ENCODE results near the gene ADARB1. TPM values are rescaled to one million over a fixed set of nuclear protein-coding genes. Genes with fewer than 3 reads are reported as not detected.

The ADARB1 gene
- total and polyA plus RNA-seq, 2 experiments from 2014 or later, result 4.8 to 14.8 TPM

- H3K4me1 Mint-ChIP-seq, result peaks cover 12% of the 10 kb centered on the region
- Histone ChIP-seq H4K20me1 (replicated peaks; ENCODE audit: insufficient read depth) (no peaks in the 10 kb centered on the region), H3K4me3 (no peak overlapping the region), H2AFZ (no peak overlapping the region), H3K4me1 (ENCODE audit: insufficient read depth) (no peaks in the 10 kb centered on the region), H3K36me3 (ENCODE audit: insufficient read depth) (no peaks in the 10 kb centered on the region), H3F3A (replicated peaks; ENCODE audit: low read depth) (no peaks in the 10 kb centered on the region), H3K79me2 (replicated peaks; ENCODE audit: insufficient read depth) (no peaks in the 10 kb centered on the region), H3K27ac (ENCODE audit: low read depth) (no peak overlapping the region), H3K9me2 (ENCODE audit: insufficient read depth) (no peaks in the 10 kb centered on the region), H3K27me3 (ENCODE audit: insufficient read depth) (no peaks in the 10 kb centered on the region), H3K4me2 (no peak overlapping the region)
- no peaks in the 10 kb centered on the region for H3K9me3 Mint-ChIP-seq
- no peaks in the 10 kb centered on the region for H3K36me3 Mint-ChIP-seq (ENCODE audit: low read depth)
- DNase-seq (ENCODE audit: low spot score), result no peak
- H3K27ac Mint-ChIP-seq, result no peak overlapping the region
- H3K27me3 Mint-ChIP-seq (ENCODE audit: insufficient read depth, low read depth, poor library complexity), result peaks cover 6% of the 10 kb centered on the region
- ATAC-seq, result no peak
- TF ChIP-seq JUNB (IDR thresholded peaks at IDR 0.05; ENCODE audit: unreplicated experiment), result no peak
- no peak for TF ChIP-seq EZH2 (IDR thresholded peaks at IDR 0.05; ENCODE audit: low read depth, unreplicated experiment)
- TF ChIP-seq POLR2AphosphoS5 (IDR thresholded peaks at IDR 0.05; ENCODE audit: low read depth), result no peak
- no peak for TF ChIP-seq CREB1 (CRISPR knock-in tag; IDR thresholded peaks at IDR 0.05; ENCODE audit: low read depth)
- TF ChIP-seq ZNF462 (CRISPR knock-in tag; IDR thresholded peaks at IDR 0.05), result no peak
- no peak for TF ChIP-seq NANOG (IDR thresholded peaks at IDR 0.05; ENCODE audit: borderline replicate concordance)
- TF ChIP-seq ZNF331 (CRISPR knock-in tag; IDR thresholded peaks at IDR 0.05; ENCODE audit: low read depth), result no peak
- TF ChIP-seq ZNF114 (CRISPR knock-in tag; IDR thresholded peaks at IDR 0.05), result no peak
- no peak for TF ChIP-seq REST (IDR thresholded peaks at IDR 0.05; ENCODE audit: unreplicated experiment)
- no peak for TF ChIP-seq CTCF (conservative IDR thresholded peaks at IDR 0.05; ENCODE audit: low read depth in 2 of 2)
- TF ChIP-seq EZH2phosphoT487 (IDR thresholded peaks at IDR 0.05; ENCODE audit: unreplicated experiment), result no peak
- TF ChIP-seq ETS1 (IDR thresholded peaks at IDR 0.05), result no peak
- TF ChIP-seq STAT1 (IDR thresholded peaks at IDR 0.05; ENCODE audit: unreplicated experiment), result no peak
- no peak overlapping the region for H3K4me3 Mint-ChIP-seq
Measured at GRCh38 chr21:45164838-45165237, 90.5 kb downstream of the ADARB1 start.
